ENCODE measurements around the gene FOXE1.

- TF ChIP-seq ESRRA (CRISPR knock-in tag; IDR thresholded peaks at IDR 0.05; ENCODE audit: low read depth) (no peak), ZNF784 (CRISPR knock-in tag; IDR thresholded peaks at IDR 0.05; ENCODE audit: borderline replicate concordance) (no peak), POLR2AphosphoS5 (IDR thresholded peaks at IDR 0.05; ENCODE audit: low read depth, low read length) (no peak), ZNF34 (CRISPR knock-in tag; IDR thresholded peaks at IDR 0.05; ENCODE audit: borderline replicate concordance) (no peak), ATF7 (IDR thresholded peaks at IDR 0.05) (no peak), ATF7 (CRISPR knock-in tag; IDR thresholded peaks at IDR 0.05) (no peak), ETV6 (CRISPR knock-in tag; conservative IDR thresholded peaks at IDR 0.05) (no peak), NFAT5 (CRISPR knock-in tag; IDR thresholded peaks at IDR 0.05) (no peak), PBX3 (CRISPR knock-in tag; IDR thresholded peaks at IDR 0.05; ENCODE audit: borderline replicate concordance) (no peak), CTCF (CRISPR knock-in tag; IDR thresholded peaks at IDR 0.05) (no peak), ZNF790 (CRISPR knock-in tag; IDR thresholded peaks at IDR 0.05; ENCODE audit: borderline replicate concordance) (no peak), ZNF567 (CRISPR knock-in tag; IDR thresholded peaks at IDR 0.05; ENCODE audit: borderline replicate concordance) (no peak)
Measured at GRCh38 chr9:97891736-97892135, 38.7 kb downstream of the FOXE1 start.
